Kidney tubule cell (primary cell): ENCODE results near the gene CYP1A2.
"Not testable (repeated sequence)": the region's sequence is repeated elsewhere in the genome, so short reads cannot be mapped to it uniquely, and the experiment has no call there.

ENCODE experiments used
- DNase-seq: peaks from one replicate; pipeline ENCODE4 v3.0.0-alpha.2; 2018; ENCODE audit warnings: low spot score

CYP1A2 gene

GRCh38 chr15:74748322-74748946 lies at the start of gene CYP1A2:
Gene CYP1A2, plus strand, starts transcription at chr15:74748845. Its CDS starts 894 bp downstream, at chr15:74749739.
- no peak for DNase-seq

GRCh38 chr15:74709011-74709410 lies 39.6 kb upstream of the CYP1A2 start:
- DNase-seq = no peak

GRCh38 chr15:74709892-74710291 lies 38.8 kb upstream of the CYP1A2 start:
- no peak for DNase-seq

- DNase-seq = no peak
These were observed 38.1 kb upstream of the CYP1A2 start for GRCh38 chr15:74710319-74711094.

- no peak for DNase-seq
These were observed 36.3 kb upstream of the CYP1A2 start for GRCh38 chr15:74712311-74712710.

GRCh38 chr15:74716651-74717050 lies 32.0 kb upstream of the CYP1A2 start:
- DNase-seq = no peak

GRCh38 chr15:74722591-74722990 lies 26.1 kb upstream of the CYP1A2 start:
- no peak for DNase-seq

GRCh38 chr15:74723187-74723586 lies 25.5 kb upstream of the CYP1A2 start:
- no peak for DNase-seq

GRCh38 chr15:74723754-74724334 lies 24.8 kb upstream of the CYP1A2 start:
- DNase-seq = peak; percentile 40

- no peak for DNase-seq
These were observed 23.9 kb upstream of the CYP1A2 start for GRCh38 chr15:74724570-74725224.

- DNase-seq = no peak
These were observed 23.3 kb upstream of the CYP1A2 start, which contains the start of gene CYP1A1 for GRCh38 chr15:74725225-74725774. Gene CYP1A1, minus strand, starts transcription at chr15:74725528. Its CDS starts 2,431 bp downstream, at chr15:74723097.

GRCh38 chr15:74725845-74726773 lies 22.5 kb upstream of the CYP1A2 start:
- DNase-seq = no peak

GRCh38 chr15:74726774-74727164 lies 21.9 kb upstream of the CYP1A2 start:
- no peak for DNase-seq

GRCh38 chr15:74727727-74728126 lies 20.9 kb upstream of the CYP1A2 start:
- DNase-seq = no peak

GRCh38 chr15:74728699-74729098 lies 19.9 kb upstream of the CYP1A2 start:
- not testable (repeated sequence) for DNase-seq

GRCh38 chr15:74729372-74729771 lies 19.3 kb upstream of the CYP1A2 start:
- DNase-seq = not testable (repeated sequence)

GRCh38 chr15:74730619-74731316 lies 17.9 kb upstream of the CYP1A2 start:
- no peak for DNase-seq

- no peak for DNase-seq
These were observed 15.8 kb upstream of the CYP1A2 start for GRCh38 chr15:74732846-74733245.

- DNase-seq = no peak
These were observed 15.4 kb upstream of the CYP1A2 start for GRCh38 chr15:74733269-74733668.

GRCh38 chr15:74735305-74735704 lies 13.3 kb upstream of the CYP1A2 start:
- DNase-seq = no peak

- DNase-seq = not testable (repeated sequence)
These were observed 10.4 kb upstream of the CYP1A2 start for GRCh38 chr15:74738239-74738638.
